ENCODE data around the gene MAP4K2. TPM values are rescaled to one million over a fixed set of nuclear protein-coding genes. Genes with fewer than 3 reads are reported as not detected.

MAP4K2 gene
- total RNA-seq, 1 donor from 2014 or later = 13.2 TPM

- DNase-seq (ENCODE audit: low read depth) = no peak
Observed at GRCh38 chr11:64838600-64839334, 35.8 kb upstream of the MAP4K2 start.

GRCh38 chr11:64837887-64838351 lies 34.9 kb upstream of the MAP4K2 start:
- no peak for DNase-seq (ENCODE audit: low read depth)

GRCh38 chr11:64836448-64837072 lies 33.5 kb upstream of the MAP4K2 start:
- no peak for DNase-seq (ENCODE audit: low read depth)

- no peak for DNase-seq (ENCODE audit: low read depth)
Observed at GRCh38 chr11:64835616-64836447, 32.8 kb upstream of the MAP4K2 start.

- DNase-seq (ENCODE audit: low read depth) = peak; percentile 63
Observed at GRCh38 chr11:64834723-64835615, 32.0 kb upstream of the MAP4K2 start.

GRCh38 chr11:64834031-64834722 lies 31.2 kb upstream of the MAP4K2 start:
- DNase-seq (ENCODE audit: low read depth) = no peak

- DNase-seq (ENCODE audit: low read depth) = no peak
Observed at GRCh38 chr11:64833509-64833908, 30.5 kb upstream of the MAP4K2 start.

- no peak for DNase-seq (ENCODE audit: low read depth)
Observed at GRCh38 chr11:64833198-64833502, 30.1 kb upstream of the MAP4K2 start.

GRCh38 chr11:64832467-64833197 lies 29.6 kb upstream of the MAP4K2 start:
- DNase-seq (ENCODE audit: low read depth) = no peak

GRCh38 chr11:64831411-64831891 lies 28.4 kb upstream of the MAP4K2 start:
- DNase-seq (ENCODE audit: low read depth) = no peak

- DNase-seq (ENCODE audit: low read depth) = no peak
Observed at GRCh38 chr11:64829536-64830251, 26.7 kb upstream of the MAP4K2 start.

- DNase-seq (ENCODE audit: low read depth) = no peak
Observed at GRCh38 chr11:64827451-64827839, 24.4 kb upstream of the MAP4K2 start.

- DNase-seq (ENCODE audit: low read depth) = no peak
Observed at GRCh38 chr11:64826578-64827450, 23.8 kb upstream of the MAP4K2 start.

- DNase-seq (ENCODE audit: low read depth) = no peak
Observed at GRCh38 chr11:64826062-64826461, 23.0 kb upstream of the MAP4K2 start.

- DNase-seq (ENCODE audit: low read depth) = no peak
Observed at GRCh38 chr11:64823568-64824119, 20.6 kb upstream of the MAP4K2 start.

- no peak for DNase-seq (ENCODE audit: low read depth)
Observed at GRCh38 chr11:64817476-64817875, 14.5 kb upstream of the MAP4K2 start.

- DNase-seq (ENCODE audit: low read depth) = peak; percentile 51
Observed at GRCh38 chr11:64815433-64815832, 12.4 kb upstream of the MAP4K2 start.

GRCh38 chr11:64814712-64815187 lies 11.7 kb upstream of the MAP4K2 start:
- DNase-seq (ENCODE audit: low read depth) = peak; percentile 8

Measured in renal cortical epithelial cell (primary cell).